ENCODE measurements around the gene OGDHL. TPM values are rescaled to one million over a fixed set of nuclear protein-coding genes. Genes with fewer than 3 reads are reported as not detected.
"Not testable (repeated sequence)": the region's sequence is repeated elsewhere in the genome, so short reads cannot be mapped to it uniquely, and the experiment has no call there.

The OGDHL gene
- polyA plus RNA-seq, 1 donor: 0.26 TPM

- DNase-seq: no peak
Measured at GRCh38 chr10:49756031-49756430, 6.1 kb downstream of the OGDHL start.

- not testable (repeated sequence) for DNase-seq
Measured at GRCh38 chr10:49754951-49755350, 7.2 kb downstream of the OGDHL start.

- no peak for DNase-seq
Measured at GRCh38 chr10:49752584-49752983, 9.5 kb downstream of the OGDHL start.

GRCh38 chr10:49751636-49752510 is 10.2 kb downstream of the OGDHL start:
- no peak for DNase-seq

DNA sequence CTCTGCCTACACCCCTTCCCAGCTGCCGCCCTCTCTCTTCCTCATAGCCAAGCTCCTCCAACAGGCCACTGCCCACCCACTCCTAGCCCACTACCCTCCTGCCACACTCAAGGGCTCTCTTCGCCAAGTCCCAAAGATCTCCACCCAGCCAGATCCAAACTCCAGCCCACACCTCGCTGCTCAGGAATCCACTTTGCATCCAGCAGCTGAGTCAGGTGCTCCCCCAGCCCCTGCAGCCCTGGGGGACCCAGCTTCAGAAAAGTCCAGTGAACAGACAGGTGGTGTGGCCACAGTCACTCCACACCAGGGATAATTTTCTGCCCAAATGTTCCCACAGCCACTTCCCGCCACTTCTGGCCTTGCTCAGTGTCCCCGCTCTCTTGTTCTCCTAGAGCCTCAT is 10.9 kb downstream of the OGDHL start:
- DNase-seq: no peak

GRCh38 chr10:49750546-49750945 is 11.6 kb downstream of the OGDHL start:
- no peak for DNase-seq

DNA sequence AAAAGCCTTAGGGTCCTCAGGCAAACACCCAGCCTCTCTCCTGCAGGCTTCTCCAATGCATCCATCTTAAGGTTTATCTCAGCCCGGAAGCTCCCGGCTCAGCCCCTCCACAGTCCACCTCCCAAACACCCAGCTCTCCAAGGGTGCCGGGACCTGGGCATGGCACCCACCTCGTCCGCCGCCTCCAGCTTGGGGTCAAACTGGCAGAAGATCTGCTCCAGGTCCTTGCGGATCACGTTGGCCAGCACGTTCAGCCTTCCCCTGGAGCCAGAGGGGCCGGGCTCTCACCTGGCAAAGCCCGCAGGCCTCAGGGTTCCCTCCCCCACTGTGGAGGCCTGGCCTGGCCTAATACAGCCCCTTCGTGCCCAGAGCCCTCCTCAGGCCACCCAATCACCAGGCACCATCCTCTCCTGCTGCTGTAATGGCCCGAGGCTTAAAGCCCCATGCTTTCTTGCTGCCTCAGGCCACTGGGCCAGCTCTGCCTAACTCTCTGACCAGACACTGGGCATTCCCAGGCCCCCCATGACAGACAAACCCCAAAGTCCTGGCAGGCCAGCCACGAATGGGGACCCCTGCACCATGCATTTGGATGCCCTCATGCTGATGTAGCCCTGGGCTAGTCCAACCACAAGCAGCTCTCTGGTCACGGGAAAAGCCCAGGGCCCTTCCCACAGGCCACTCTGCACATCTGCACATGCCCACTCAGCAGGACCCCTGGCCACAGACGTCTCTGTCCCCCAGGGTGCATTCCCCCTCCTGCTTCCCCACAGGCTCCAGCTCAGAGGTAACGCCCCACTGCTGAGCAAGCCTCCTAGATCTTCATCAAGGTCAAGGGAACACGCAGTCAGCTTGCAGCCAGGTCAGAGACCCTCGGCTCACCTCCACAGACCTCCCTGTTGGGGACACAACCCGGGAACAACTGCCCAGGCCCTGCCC is 12.3 kb downstream of the OGDHL start:
- DNase-seq: no peak

- no peak for DNase-seq
Measured at GRCh38 chr10:49749144-49749543, 13.0 kb downstream of the OGDHL start.

GRCh38 chr10:49748006-49748405 is 14.1 kb downstream of the OGDHL start:
- no peak for DNase-seq

- no peak for DNase-seq
Measured at GRCh38 chr10:49747303-49747646, 14.8 kb downstream of the OGDHL start.

- no peak for DNase-seq
Measured at GRCh38 chr10:49746626-49747302, 15.4 kb downstream of the OGDHL start.

- no peak for DNase-seq
Measured at GRCh38 chr10:49745756-49746155, 16.4 kb downstream of the OGDHL start.

DNA sequence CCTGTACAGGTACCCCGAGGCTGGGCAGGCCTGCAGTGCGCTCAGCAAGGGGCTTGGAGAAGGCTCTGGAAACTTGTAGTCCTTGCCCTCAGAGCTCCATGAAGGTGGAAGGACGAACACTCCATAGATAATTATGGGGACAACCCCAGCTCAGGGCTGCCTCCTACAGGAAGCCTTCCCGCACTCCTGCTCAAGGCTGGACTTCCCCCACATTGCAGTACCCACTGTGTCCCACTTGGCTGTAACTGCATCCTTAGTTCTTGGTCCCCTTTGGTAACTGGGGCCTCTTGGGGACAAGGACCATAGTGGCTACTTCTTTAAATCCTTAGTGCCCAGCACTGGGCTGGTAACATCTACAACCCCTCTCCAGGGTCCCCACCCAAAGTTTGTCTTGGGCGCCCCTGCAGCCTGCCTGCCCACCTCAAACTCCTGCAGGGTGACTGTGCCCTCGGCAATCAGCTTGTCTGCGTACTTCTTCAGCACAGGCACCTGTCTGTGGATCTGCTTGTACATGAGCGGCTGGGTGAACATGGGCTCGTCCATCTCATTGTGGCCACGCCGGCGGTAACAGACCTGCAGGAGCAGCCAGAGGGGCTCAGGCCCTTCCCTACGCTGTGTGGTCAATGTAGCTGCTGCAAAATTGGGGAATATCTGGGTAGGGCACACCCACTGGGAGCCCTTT is 17.1 kb downstream of the OGDHL start:
- DNase-seq: no peak

DNA sequence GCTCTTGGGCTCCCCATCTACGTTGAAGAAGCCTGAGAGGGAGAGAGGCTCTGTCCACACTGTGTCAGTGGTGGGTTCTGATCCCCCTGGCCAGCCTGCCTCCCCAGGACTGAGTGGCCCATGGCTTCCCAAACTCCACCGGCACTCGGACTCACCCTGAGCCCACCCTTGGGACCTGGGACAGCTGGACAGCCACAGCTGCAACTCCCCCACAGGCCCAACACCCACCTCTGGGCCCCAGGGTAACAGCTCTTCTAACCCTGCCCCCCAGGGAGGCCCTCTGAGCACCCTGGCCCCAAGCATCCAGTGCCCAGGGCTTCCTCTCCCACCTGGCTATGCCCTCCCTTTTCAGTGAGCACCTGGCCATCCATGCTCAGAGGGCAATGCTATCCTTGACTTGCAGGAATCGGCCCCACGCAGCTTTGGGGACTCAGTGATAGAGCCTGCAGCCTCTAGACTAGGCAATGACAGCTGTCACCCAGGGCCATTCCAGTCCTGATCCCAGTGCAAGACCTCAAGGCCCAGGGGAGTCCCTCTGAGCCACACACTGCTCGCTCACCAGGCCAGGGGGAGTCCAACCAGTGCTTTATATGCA is 17.9 kb downstream of the OGDHL start:
- no peak for DNase-seq

DNA sequence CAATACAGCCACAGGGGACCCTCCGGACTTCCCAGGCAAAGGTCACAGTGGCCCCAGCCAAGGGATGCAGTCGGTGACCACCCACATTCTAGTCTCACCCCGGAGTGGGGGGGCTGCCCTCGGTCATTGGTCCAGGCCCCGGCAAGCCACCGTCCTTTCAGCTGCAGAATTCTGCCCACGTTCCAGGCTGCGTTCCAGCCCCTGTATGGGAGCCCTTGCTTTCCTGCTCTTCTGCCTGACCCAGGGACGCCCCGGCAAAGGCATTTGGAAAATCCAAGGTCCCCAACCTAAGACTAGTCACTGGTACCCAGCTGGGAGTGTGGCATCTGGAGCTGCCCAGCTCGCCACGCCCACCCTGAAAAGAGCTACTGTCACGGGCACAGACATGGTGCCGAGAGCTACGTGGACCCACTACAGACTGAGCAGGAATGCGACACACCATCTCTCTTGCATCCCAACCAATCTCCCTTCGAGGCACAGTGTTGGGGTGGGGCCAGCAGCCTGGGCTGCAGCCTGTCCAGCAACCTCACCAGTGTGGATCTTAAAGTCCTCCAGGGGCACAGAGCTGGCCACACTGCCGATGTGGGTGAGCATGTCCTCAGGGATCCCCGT is 18.6 kb downstream of the OGDHL start:
- DNase-seq: no peak

GRCh38 chr10:49742683-49743463 is 19.2 kb downstream of the OGDHL start:
- no peak for DNase-seq

DNA sequence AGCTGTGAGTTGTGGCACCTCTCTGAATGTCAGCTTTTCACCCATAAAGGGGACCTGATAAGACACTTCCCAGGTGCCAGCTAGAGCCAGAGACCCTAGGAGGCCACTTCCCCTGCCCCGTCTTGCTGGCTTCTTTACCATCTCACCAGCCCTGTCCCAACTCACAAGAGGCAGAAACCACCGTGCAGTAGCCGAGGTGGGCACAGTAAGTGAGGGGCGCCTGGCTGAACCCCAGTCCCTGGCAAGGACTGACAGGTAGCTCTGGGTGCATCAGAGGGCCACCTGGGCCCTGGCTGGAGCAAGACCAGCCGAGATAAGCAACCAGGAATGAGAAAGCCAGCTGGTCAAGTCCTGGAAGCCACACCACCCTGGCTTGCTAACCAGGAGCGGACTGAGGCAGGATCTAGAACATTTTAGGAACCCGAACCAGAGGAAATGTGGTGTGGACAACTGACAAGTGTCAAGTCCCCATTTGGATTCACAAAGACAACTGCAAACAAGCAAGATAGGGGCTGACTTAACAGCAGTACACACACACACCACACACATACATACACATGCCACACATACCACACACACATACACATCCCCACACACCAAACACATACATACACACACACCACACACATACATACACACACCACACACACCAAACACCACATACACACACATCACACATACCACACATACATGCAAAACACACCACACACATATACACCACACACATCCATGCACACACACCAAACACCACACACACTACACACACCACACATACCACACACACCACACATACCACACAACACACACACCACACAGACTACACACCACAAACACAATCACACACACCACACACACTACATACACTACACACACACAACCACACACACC is 20.8 kb downstream of the OGDHL start:
- no peak for DNase-seq

GRCh38 chr10:49740346-49741107 is 21.6 kb downstream of the OGDHL start:
- no peak for DNase-seq

DNA sequence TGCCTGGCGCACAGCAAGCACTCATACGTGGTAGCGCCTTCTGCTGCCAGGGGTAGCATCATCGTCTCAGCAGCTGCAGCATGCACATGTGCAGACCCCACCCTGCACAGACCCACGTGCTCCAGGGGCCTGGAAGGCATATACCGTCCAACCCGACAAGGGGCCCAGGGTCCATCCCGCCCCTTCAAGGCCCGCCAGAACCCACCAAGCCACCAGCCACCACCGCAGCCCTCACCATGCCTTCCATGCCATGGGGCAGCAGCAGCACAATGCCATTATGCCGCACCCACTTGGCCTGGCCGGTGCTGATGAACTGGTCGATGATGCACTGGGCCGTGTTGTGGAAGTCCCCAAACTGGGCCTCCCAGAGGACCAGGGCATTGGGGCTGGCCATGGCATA is 22.7 kb downstream of the OGDHL start:
- no peak for DNase-seq

All from hindlimb muscle (tissue), 1 donor.